HEK293 (cell line): ENCODE measurements around the gene SENP8.
A peak's percentile ranks its signal among the peaks of the same experiment; 100 is the strongest.

Experiments used
- CTCF ChIA-PET: fragments of 350-600 bp; formaldehyde crosslinking; extraction: SDS; loops from one replicate; lab custom pipeline; 2021; ENCODE audit warnings: antibody characterized with exemption; lab: Yijun Ruan, JAX
- POLR2A ChIA-PET: fragments of 300-600 bp; formaldehyde crosslinking; extraction: SDS; loops from one replicate; lab custom pipeline; 2020; ENCODE audit warnings: antibody characterized with exemption, inconsistent platforms; lab: Yijun Ruan, JAX
- H3K27ac ChIP-seq: fragments of 200-500 bp; sonication (Bioruptor generic); 2 replicates; pipeline ENCODE4 v1.5.1; 2014; ENCODE audit warnings: low read depth, low read length, control low read depth, inconsistent platforms; ENCODE audit errors: extremely low read depth
- H3K36me3 ChIP-seq, 2 experiments: fragments of 200-500 bp in 1 of 2; sonication (Bioruptor generic) in 1 of 2; 1 replicate in 1 of 2; 2 replicates in 1 of 2; pipeline ENCODE4 v1.5.1; 2014 to 2017; ENCODE audit warnings: inconsistent platforms in 2 of 2, low read length in 2 of 2; ENCODE audit not compliant: control insufficient read depth in 2 of 2, insufficient read depth in 1 of 2
- H3K4me1 ChIP-seq: fragments of 200-500 bp; sonication (Bioruptor generic); 2 replicates; pipeline ENCODE4 v1.5.1; 2014; ENCODE audit warnings: mild to moderate bottlenecking, low read length, inconsistent platforms; ENCODE audit not compliant: control insufficient read depth, insufficient read depth
- H3K4me3 ChIP-seq: 2 replicates; pipeline ENCODE4 v1.5.1; 2011; ENCODE audit warnings: low read depth, mild to moderate bottlenecking, control low read depth, low read length, moderate library complexity
- H3K9me3 ChIP-seq: fragments of 200-500 bp; sonication (Bioruptor generic); 2 replicates; pipeline ENCODE4 v1.5.1; 2014; ENCODE audit warnings: low read depth, low read length, inconsistent platforms; ENCODE audit not compliant: control insufficient read depth, insufficient read depth
- AEBP2 ChIP-seq: fragments of 450-650 bp; formaldehyde crosslinking; IDR thresholded peaks from 2 replicates; pipeline ENCODE4 v1.5.1; 2016; ENCODE audit warnings: missing biosample characterization, missing genetic modification characterization, borderline replicate concordance
- OSR2 ChIP-seq: fragments of 450-650 bp; formaldehyde crosslinking; IDR thresholded peaks from 2 replicates; pipeline ENCODE4 v1.5.1; 2016; ENCODE audit warnings: missing biosample characterization, missing genetic modification characterization
- PRDM1 ChIP-seq: fragments of 450-650 bp; formaldehyde crosslinking; IDR thresholded peaks from 2 replicates; pipeline ENCODE4; 2016; ENCODE audit warnings: missing biosample characterization, missing genetic modification characterization
- SALL2 ChIP-seq: fragments of 450-650 bp; formaldehyde crosslinking; IDR thresholded peaks from 2 replicates; pipeline ENCODE4 v1.5.0; 2017; ENCODE audit warnings: missing biosample characterization, mild to moderate bottlenecking, missing genetic modification characterization, borderline replicate concordance
- SETDB1 ChIP-seq: IDR thresholded peaks from one replicate; pipeline ENCODE4 v1.6.1; 2017; ENCODE audit warnings: mild to moderate bottlenecking, low read length, moderate library complexity, mixed read lengths; ENCODE audit not compliant: insufficient read length
- YY2 ChIP-seq: fragments of 450-650 bp; formaldehyde crosslinking; IDR thresholded peaks from 2 replicates; pipeline ENCODE4 v1.5.1; 2016; ENCODE audit warnings: missing biosample characterization, missing genetic modification characterization
- ZBTB20 ChIP-seq: fragments of 450-650 bp; formaldehyde crosslinking; IDR thresholded peaks from 2 replicates; pipeline ENCODE4 v1.5.1; 2016; ENCODE audit warnings: missing biosample characterization, missing genetic modification characterization
- ZBTB26 ChIP-seq: fragments of 450-650 bp; formaldehyde crosslinking; optimal IDR thresholded peaks from 2 replicates; pipeline ENCODE3; 2016; ENCODE audit warnings: missing biosample characterization, mild to moderate bottlenecking, missing genetic modification characterization
- ZNF133 ChIP-seq: fragments of 450-650 bp; formaldehyde crosslinking; IDR thresholded peaks from 2 replicates; pipeline ENCODE4 v1.5.1; 2016; ENCODE audit warnings: missing biosample characterization, missing genetic modification characterization
- ZNF155 ChIP-seq: fragments of 450-650 bp; formaldehyde crosslinking; IDR thresholded peaks from 2 replicates; pipeline ENCODE4 v1.5.1; 2016; ENCODE audit warnings: missing biosample characterization, missing genetic modification characterization
- ZNF169 ChIP-seq: fragments of 450-650 bp; formaldehyde crosslinking; IDR thresholded peaks from 2 replicates; pipeline ENCODE4 v1.5.1; 2016; ENCODE audit warnings: missing biosample characterization, missing genetic modification characterization
- ZNF202 ChIP-seq: fragments of 450-650 bp; formaldehyde crosslinking; IDR thresholded peaks from 2 replicates; pipeline ENCODE4 v1.5.1; 2016; ENCODE audit warnings: missing biosample characterization, missing genetic modification characterization, borderline replicate concordance
- ZNF266 ChIP-seq: fragments of 450-650 bp; formaldehyde crosslinking; IDR thresholded peaks from 2 replicates; pipeline ENCODE4 v1.5.1; 2016; ENCODE audit warnings: missing biosample characterization, missing genetic modification characterization, low read depth
- ZNF274 ChIP-seq, 2 experiments: fragments of 200-500 bp in 1 of 2; fragments of 450-650 bp in 1 of 2; sonication (Bioruptor generic) in 1 of 2; formaldehyde crosslinking in 1 of 2; IDR thresholded peaks; 2 replicates each; pipeline versions ENCODE4 v1.5.1 to v1.6.1; 2014 to 2016; ENCODE audit warnings: borderline replicate concordance in 1 of 2, inconsistent platforms in 1 of 2, low read length in 1 of 2, missing biosample characterization in 1 of 2, missing genetic modification characterization in 1 of 2
- ZNF292 ChIP-seq: fragments of 450-650 bp; formaldehyde crosslinking; IDR thresholded peaks from 2 replicates; pipeline ENCODE4 v1.5.1; 2016; ENCODE audit warnings: low read depth, missing biosample characterization, missing genetic modification characterization, borderline replicate concordance
- ZNF354C ChIP-seq: fragments of 450-650 bp; formaldehyde crosslinking; IDR thresholded peaks from 2 replicates; pipeline ENCODE4 v1.5.1; 2016; ENCODE audit warnings: missing biosample characterization, missing genetic modification characterization, low read depth, borderline replicate concordance
- ZNF404 ChIP-seq: fragments of 450-650 bp; formaldehyde crosslinking; IDR thresholded peaks from 2 replicates; pipeline ENCODE4 v1.5.1; 2017; ENCODE audit warnings: missing biosample characterization, missing genetic modification characterization
- ZNF529 ChIP-seq: fragments of 450-650 bp; formaldehyde crosslinking; IDR thresholded peaks from 2 replicates; pipeline ENCODE4 v1.5.1; 2017; ENCODE audit warnings: missing genetic modification characterization, missing biosample characterization; ENCODE audit not compliant: insufficient replicate concordance
- ZNF549 ChIP-seq: fragments of 450-650 bp; IDR thresholded peaks from 2 replicates; pipeline ENCODE4 v1.5.1; 2018; ENCODE audit warnings: missing biosample characterization, missing genetic modification characterization, mild to moderate bottlenecking, inconsistent platforms, moderate library complexity
- ZNF555 ChIP-seq: fragments of 450-650 bp; formaldehyde crosslinking; conservative IDR thresholded peaks from 2 replicates; pipeline ENCODE4 v1.5.1; 2017; ENCODE audit warnings: missing biosample characterization, mild to moderate bottlenecking, missing genetic modification characterization, inconsistent platforms
- ZNF621 ChIP-seq: fragments of 450-650 bp; formaldehyde crosslinking; IDR thresholded peaks from 2 replicates; pipeline ENCODE4 v1.5.1; 2017; ENCODE audit warnings: missing biosample characterization, missing genetic modification characterization
- ZNF704 ChIP-seq: fragments of 450-650 bp; formaldehyde crosslinking; IDR thresholded peaks from 2 replicates; pipeline ENCODE4 v1.5.1; 2016; ENCODE audit warnings: missing biosample characterization, missing genetic modification characterization

Gene SENP8

GRCh38 chr15:72146221-72146620, 28.0 kb downstream of the SENP8 start:
- Histone ChIP-seq H3K27ac (no peak overlapping the region), H3K4me3 (no peak overlapping the region), H3K36me3 (no peaks in the 10 kb centered on the region), H3K9me3 (no peaks in the 10 kb centered on the region), H3K4me1 (peaks cover 6% of the 10 kb centered on the region)
- CTCF ChIA-PET = interaction anchor here (0.5 to 2.5 kb wide), 6 partner anchors 8 to 345 kb away, joined by 3 to 13 read pairs (median 4); no protein-coding TSS in a partner anchor
- POLR2A ChIA-PET = no interaction called here
- TF ChIP-seq ZBTB20 (tag by site-specific recombination) (no peak), SETDB1 (no peak), ZNF133 (tag by site-specific recombination) (no peak), SALL2 (no peak), ZNF266 (tag by site-specific recombination) (no peak), ZNF529 (tag by site-specific recombination) (no peak), ZNF274 (IDR thresholded peaks at IDR 0.05; ENCODE audit: low read length) (no peak), ZNF274 (tag by site-specific recombination; IDR thresholded peaks at IDR 0.05; ENCODE audit: borderline replicate concordance) (no peak), ZNF549 (tag by site-specific recombination) (no peak), YY2 (no peak), ZNF354C (tag by site-specific recombination) (no peak), ZNF404 (tag by site-specific recombination) (no peak), ZBTB26 (tag by site-specific recombination) (no peak), OSR2 (tag by site-specific recombination) (no peak), AEBP2 (tag by site-specific recombination) (no peak), ZNF704 (no peak), ZNF292 (tag by site-specific recombination) (no peak), ZNF202 (no peak), ZNF555 (tag by site-specific recombination) (no peak), ZNF621 (no peak), ZNF155 (no peak)

GRCh38 chr15:72146934-72147333, 28.7 kb downstream of the SENP8 start:
- TF ChIP-seq PRDM1 (tag by site-specific recombination) (peak; percentile 83), ZNF169 (tag by site-specific recombination) (no peak)
- no peaks in the 10 kb centered on the region for H3K9me3 ChIP-seq
- no peak overlapping the region for H3K4me3 ChIP-seq
- H3K27ac ChIP-seq = no peak overlapping the region
- no peaks in the 10 kb centered on the region for H3K36me3 ChIP-seq
- no peaks in the 10 kb centered on the region for H3K4me1 ChIP-seq
- CTCF ChIA-PET = interaction anchor here (0.7 to 2.5 kb wide), 4 partner anchors 9 to 394 kb away, joined by 3 to 13 read pairs (median 4); no protein-coding TSS in a partner anchor
- POLR2A ChIA-PET = no interaction called here
